CD8-positive, alpha-beta memory T cell (primary cell): Measurements from ENCODE around the gene FBXO28. TPM values are rescaled to one million over a fixed set of nuclear protein-coding genes. Genes with fewer than 3 reads are reported as not detected.
A peak's percentile ranks its signal among the peaks of the same experiment; 100 is the strongest.

Experiments
- CTCF ChIA-PET: fragments of 350-600 bp; sonication (Branson Sonifier 250); formaldehyde crosslinking; loops from one replicate; lab custom pipeline; 2021; ENCODE audit warnings: antibody characterized with exemption; lab: Charles Lee
- POLR2A ChIA-PET: fragments of 350-600 bp; sonication (Branson Sonifier 250); formaldehyde crosslinking; loops from one replicate; lab custom pipeline; 2021; ENCODE audit warnings: antibody characterized with exemption; lab: Charles Lee
- DNase-seq, 5 donors: peaks; one replicate each; pipeline versions ENCODE4 v3.0.0 to v3.0.0-alpha.2; 2020 to 2022; ENCODE audit warnings: mixed read lengths in 1 of 5
- H3K27ac ChIP-seq: one replicate; pipeline ENCODE4 v1.7.0; 2013; ENCODE audit warnings: low read depth, mild to moderate bottlenecking, low read length, moderate library complexity
- H3K27me3 ChIP-seq: 2 replicates; pipeline ENCODE4 v1.7.0; 2013; ENCODE audit warnings: low read length, mild to moderate bottlenecking; ENCODE audit not compliant: insufficient read depth, poor library complexity, severe bottlenecking
- H3K36me3 ChIP-seq: 2 replicates; pipeline ENCODE4 v1.7.0; 2013; ENCODE audit warnings: mild to moderate bottlenecking, low read length, moderate library complexity; ENCODE audit not compliant: insufficient read depth
- H3K4me1 ChIP-seq: 2 replicates; pipeline ENCODE4 v1.7.0; 2013; ENCODE audit warnings: mild to moderate bottlenecking, low read length, moderate library complexity; ENCODE audit not compliant: insufficient read depth
- H3K4me3 ChIP-seq: 2 replicates; pipeline ENCODE4 v1.7.0; 2013; ENCODE audit warnings: mild to moderate bottlenecking, low read length
- H3K9me3 ChIP-seq: 2 replicates; pipeline ENCODE4 v1.7.0; 2013; ENCODE audit warnings: mild to moderate bottlenecking, low read length
- H3K27ac Mint-ChIP-seq, 8 donors: one replicate each; pipeline ENCODE4 v1.8.0; 2020 to 2021; ENCODE audit warnings: mixed read lengths in 8 of 8, mild to moderate bottlenecking in 6 of 8, inconsistent platforms in 3 of 8, moderate library complexity in 3 of 8
- H3K27me3 Mint-ChIP-seq, 2 donors: one replicate each; pipeline ENCODE4 v1.8.0; 2020 to 2021; ENCODE audit warnings: mixed read lengths in 2 of 2, mild to moderate bottlenecking in 1 of 2, moderate library complexity in 1 of 2
- H3K36me3 Mint-ChIP-seq, 3 donors: one replicate each; pipeline ENCODE4 v1.8.0; 2020 to 2021; ENCODE audit warnings: mixed read lengths in 3 of 3, inconsistent platforms in 1 of 3, mild to moderate bottlenecking in 1 of 3
- H3K4me1 Mint-ChIP-seq, 3 donors: one replicate each; pipeline ENCODE4 v1.8.0; 2020 to 2021; ENCODE audit warnings: mixed read lengths in 3 of 3, inconsistent platforms in 1 of 3, mild to moderate bottlenecking in 1 of 3
- H3K4me3 Mint-ChIP-seq, 7 donors: one replicate each; pipeline ENCODE4 v1.8.0; 2020 to 2021; ENCODE audit warnings: mixed read lengths in 7 of 7, mild to moderate bottlenecking in 6 of 7, moderate library complexity in 4 of 7, inconsistent platforms in 2 of 7
- H3K9me3 Mint-ChIP-seq, 5 donors: one replicate each; pipeline ENCODE4 v1.8.0; 2020 to 2022; ENCODE audit warnings: mixed read lengths in 5 of 5, mild to moderate bottlenecking in 3 of 5, moderate library complexity in 2 of 5, inconsistent platforms in 1 of 5
- polyA plus RNA-seq: library from polyadenylated mRNA; unstranded; fragments of 300-500 nt; fragmentation: Illumina TruSeq; gene quantifications from one replicate; pipeline ENCODE4 v1.2.3, GENCODE V29; 2021
- total RNA-seq, 2 experiments: library from RNA; stranded (reverse); gene quantifications; one replicate each; pipeline ENCODE4 v1.2.3, GENCODE V29; 2021

The FBXO28 gene
- total and polyA plus RNA-seq, 3 experiments from 2014 or later = 16.8 to 32.2 (median 31.6) TPM

GRCh38 chr1:224162768-224163167 lies 48.9 kb downstream of the FBXO28 start:
- Mint-ChIP-seq H3K4me3 (no peak overlapping the region), H3K4me1 (no peaks in the 10 kb centered on the region), H3K27me3 (no peaks in the 10 kb centered on the region), H3K9me3 (no peaks in the 10 kb centered on the region), H3K36me3 (peaks cover 0 to 24% (median 8%) of the 10 kb centered on the region in 3 donors), H3K27ac (peak overlapping the region in 1 of 8 donors; percentile 44)
- Histone ChIP-seq H3K27me3 (no peaks in the 10 kb centered on the region), H3K27ac (no peak overlapping the region), H3K4me3 (no peak overlapping the region), H3K9me3 (no peaks in the 10 kb centered on the region), H3K36me3 (peaks cover 3% of the 10 kb centered on the region), H3K4me1 (no peaks in the 10 kb centered on the region)
- ChIA-PET POLR2A (no interaction called here), CTCF (no interaction called here)
- no peak for DNase-seq

GRCh38 chr1:224163311-224163710 lies 49.4 kb downstream of the FBXO28 start:
- H3K9me3 Mint-ChIP-seq = no peaks in the 10 kb centered on the region
- CTCF ChIA-PET = no interaction called here
- no peak overlapping the region for H3K4me3 Mint-ChIP-seq
- DNase-seq = no peak
- no peaks in the 10 kb centered on the region for H3K27me3 ChIP-seq
- H3K9me3 ChIP-seq = no peaks in the 10 kb centered on the region
- POLR2A ChIA-PET = no interaction called here
- H3K36me3 ChIP-seq = no peaks in the 10 kb centered on the region
- H3K36me3 Mint-ChIP-seq = peaks cover 0 to 18% (median 8%) of the 10 kb centered on the region in 3 donors
- H3K4me3 ChIP-seq = no peak overlapping the region
- H3K27ac ChIP-seq = no peak overlapping the region
- H3K27me3 Mint-ChIP-seq = no peaks in the 10 kb centered on the region
- H3K4me1 Mint-ChIP-seq = no peaks in the 10 kb centered on the region
- peak overlapping the region in 1 of 8 donors; percentile 6 for H3K27ac Mint-ChIP-seq
- no peaks in the 10 kb centered on the region for H3K4me1 ChIP-seq

- Mint-ChIP-seq H3K27me3 (no peaks in the 10 kb centered on the region), H3K4me3 (peak overlapping the region in 6 of 7 donors; percentile 6 to 47 (median 31)), H3K9me3 (no peaks in the 10 kb centered on the region), H3K4me1 (peaks cover 22 to 31% (median 29%) of the 10 kb centered on the region in 3 donors), H3K27ac (peak overlapping the region in 7 of 8 donors; percentile 4 to 84 (median 35)), H3K36me3 (no peaks in the 10 kb centered on the region)
- no peak overlapping the region for H3K4me3 ChIP-seq
- peaks cover 28% of the 10 kb centered on the region for H3K4me1 ChIP-seq
- no peaks in the 10 kb centered on the region for H3K27me3 ChIP-seq
- POLR2A ChIA-PET = interaction anchor here (1.1 kb wide), 1 partner anchor 14 kb away, joined by 4 read pairs; the partner anchor contains the start of gene DEGS1
- no peaks in the 10 kb centered on the region for H3K9me3 ChIP-seq
- H3K27ac ChIP-seq = no peak overlapping the region
- CTCF ChIA-PET = interaction anchor here (1.1 to 1.6 kb wide), 6 partner anchors 10 to 165 kb away, joined by 3 to 8 read pairs (median 4); partner anchors contain the start of gene DEGS1
- DNase-seq = peak in 2 of 5 donors; percentile 38 to 72
- no peaks in the 10 kb centered on the region for H3K36me3 ChIP-seq
Measured at GRCh38 chr1:224168859-224169380, 55.0 kb downstream of the FBXO28 start.

DNA sequence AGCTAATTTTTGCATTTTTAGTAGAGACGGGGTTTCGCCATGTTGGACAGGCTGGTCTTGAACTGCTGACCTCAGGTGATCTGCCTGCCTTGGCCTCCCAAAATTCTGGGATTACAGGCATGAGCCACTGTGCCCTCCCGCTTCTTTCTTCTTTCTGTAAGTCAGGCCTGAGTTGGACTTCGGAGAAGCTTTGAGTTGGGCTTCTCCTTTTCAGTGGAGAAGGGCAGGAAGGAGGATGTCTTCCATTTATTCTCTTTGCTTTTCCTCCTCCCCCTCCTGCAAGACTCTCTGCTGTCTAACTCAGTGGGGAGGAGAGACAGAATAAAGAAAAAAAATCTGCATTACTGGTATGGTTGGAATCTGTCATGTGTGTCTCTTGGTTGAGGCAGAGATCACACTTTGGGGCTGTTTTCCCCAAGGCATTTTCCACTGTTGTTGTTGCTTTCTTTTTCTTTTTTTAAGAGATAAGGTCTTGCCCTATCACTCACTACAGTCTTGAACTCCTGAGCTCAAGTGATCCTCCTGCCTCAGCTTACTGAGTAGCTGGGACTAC lies 55.9 kb downstream of the FBXO28 start:
- Mint-ChIP-seq H3K9me3 (no peaks in the 10 kb centered on the region), H3K4me3 (peak overlapping the region in 2 of 7 donors; percentile 17 to 30), H3K4me1 (peaks cover 22 to 31% (median 29%) of the 10 kb centered on the region in 3 donors), H3K27me3 (no peaks in the 10 kb centered on the region), H3K36me3 (no peaks in the 10 kb centered on the region), H3K27ac (peak overlapping the region in 3 of 8 donors; percentile 26 to 83 (median 56))
- ChIA-PET CTCF (interaction anchor here (1.1 to 1.6 kb wide), 5 partner anchors 9 to 128 kb away, joined by 3 to 8 read pairs (median 4); partner anchors contain the start of gene DEGS1), POLR2A (no interaction called here)
- Histone ChIP-seq H3K27ac (no peak overlapping the region), H3K27me3 (no peaks in the 10 kb centered on the region), H3K36me3 (no peaks in the 10 kb centered on the region), H3K9me3 (no peaks in the 10 kb centered on the region), H3K4me3 (no peak overlapping the region), H3K4me1 (peaks cover 28% of the 10 kb centered on the region)
- no peak for DNase-seq

DNA sequence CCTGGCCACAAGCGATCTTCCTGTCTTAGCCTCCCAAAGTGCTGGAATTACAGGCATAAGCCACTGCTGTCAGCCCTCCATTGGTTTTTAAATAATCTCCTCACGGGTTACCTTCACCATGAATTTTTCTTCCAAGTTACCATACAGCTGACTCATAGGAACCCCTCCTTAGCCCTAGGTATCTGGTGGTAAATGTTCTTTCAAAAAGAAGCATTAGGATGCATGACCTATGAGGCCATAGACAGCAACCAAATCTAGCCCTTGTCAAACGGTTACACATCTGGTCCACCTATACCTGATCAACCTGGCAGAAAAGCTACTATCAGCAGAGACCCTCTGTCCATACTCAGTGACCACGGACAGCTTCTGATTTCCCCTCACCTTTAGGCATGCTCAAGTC lies 56.4 kb downstream of the FBXO28 start:
- H3K27ac Mint-ChIP-seq = peak overlapping the region in 6 of 8 donors; percentile 3 to 83 (median 60)
- ChIA-PET CTCF (interaction anchor here (1.2 to 1.6 kb wide), 2 partner anchors 12 to 23 kb away, joined by 4 to 5 read pairs; partner anchors contain the start of gene DEGS1), POLR2A (no interaction called here)

GRCh38 chr1:224170748-224171478 lies 57.0 kb downstream of the FBXO28 start:
- H3K36me3 Mint-ChIP-seq = no peaks in the 10 kb centered on the region
- DNase-seq = peak in 3 of 5 donors; percentile 11 to 53 (median 36)
- peaks cover 22 to 31% (median 29%) of the 10 kb centered on the region in 3 donors for H3K4me1 Mint-ChIP-seq
- Histone ChIP-seq H3K4me3 (no peak overlapping the region), H3K4me1 (peaks cover 28% of the 10 kb centered on the region), H3K27me3 (no peaks in the 10 kb centered on the region), H3K9me3 (no peaks in the 10 kb centered on the region), H3K27ac (no peak overlapping the region), H3K36me3 (no peaks in the 10 kb centered on the region)
- ChIA-PET POLR2A (no interaction called here), CTCF (interaction anchor here (1.2 to 1.6 kb wide), 2 partner anchors 12 to 22 kb away, joined by 4 to 5 read pairs; partner anchors contain the start of gene DEGS1)
- peak overlapping the region in 6 of 7 donors; percentile 10 to 63 (median 54) for H3K4me3 Mint-ChIP-seq
- H3K27ac Mint-ChIP-seq = peak overlapping the region in 5 of 8 donors; percentile 3 to 83 (median 50)
- no peaks in the 10 kb centered on the region for H3K27me3 Mint-ChIP-seq
- no peaks in the 10 kb centered on the region for H3K9me3 Mint-ChIP-seq

More for the DNA sequence above, 56.4 kb downstream of the FBXO28 start:
- H3K27me3 ChIP-seq = no peaks in the 10 kb centered on the region
- H3K36me3 ChIP-seq = no peaks in the 10 kb centered on the region
- no peak overlapping the region for H3K27ac ChIP-seq
- H3K9me3 Mint-ChIP-seq = no peaks in the 10 kb centered on the region
- no peaks in the 10 kb centered on the region for H3K36me3 Mint-ChIP-seq
- peak overlapping the region in 6 of 7 donors; percentile 17 to 63 (median 54) for H3K4me3 Mint-ChIP-seq
- H3K4me1 Mint-ChIP-seq = peaks cover 22 to 31% (median 29%) of the 10 kb centered on the region in 3 donors
- no peak for DNase-seq
- H3K9me3 ChIP-seq = no peaks in the 10 kb centered on the region
- H3K4me3 ChIP-seq = no peak overlapping the region
- H3K4me1 ChIP-seq = peaks cover 28% of the 10 kb centered on the region
- no peaks in the 10 kb centered on the region for H3K27me3 Mint-ChIP-seq

DNA sequence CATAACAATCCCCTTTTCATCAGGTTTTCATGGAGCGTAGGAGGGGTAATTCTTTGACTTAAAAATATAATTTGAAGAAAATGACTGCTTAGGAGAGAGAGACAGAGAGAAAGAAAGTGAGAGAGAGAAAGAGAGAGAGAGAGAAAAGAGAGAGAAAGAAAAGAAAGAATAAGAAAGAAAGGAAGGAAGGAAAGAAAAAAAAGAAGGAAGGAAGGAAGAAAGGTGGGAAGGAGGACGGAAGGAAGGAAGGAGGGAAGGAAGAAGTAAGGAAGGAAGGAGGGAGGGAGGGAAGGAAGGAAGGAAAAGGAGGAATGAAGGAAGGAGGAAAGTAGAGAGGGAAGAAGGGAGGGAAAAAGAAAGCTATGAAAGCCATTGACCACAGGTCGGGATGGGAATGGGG lies 58.3 kb downstream of the FBXO28 start:
- ChIA-PET POLR2A (no interaction called here), CTCF (no interaction called here)
- Histone ChIP-seq H3K27me3 (no peaks in the 10 kb centered on the region), H3K27ac (no peak overlapping the region), H3K36me3 (no peaks in the 10 kb centered on the region), H3K9me3 (no peaks in the 10 kb centered on the region), H3K4me3 (no peak overlapping the region), H3K4me1 (peaks cover 28% of the 10 kb centered on the region)
- Mint-ChIP-seq H3K27ac (no peak overlapping the region), H3K4me3 (peak overlapping the region in 1 of 7 donors; percentile 33), H3K9me3 (no peaks in the 10 kb centered on the region), H3K36me3 (no peaks in the 10 kb centered on the region), H3K4me1 (peaks cover 22 to 31% (median 29%) of the 10 kb centered on the region in 3 donors), H3K27me3 (no peaks in the 10 kb centered on the region)
- no peak for DNase-seq
